ENCODE results near the gene SLC35C1. TPM values are rescaled to one million over a fixed set of nuclear protein-coding genes. Genes with fewer than 3 reads are reported as not detected.

The SLC35C1 gene
- total and polyA plus RNA-seq, 9 of the 15 experiments (the other 6 are each of a cell fraction or from before 2014, with no cell fraction given): 0.65 to 13.1 (median 2.4) TPM

DNA sequence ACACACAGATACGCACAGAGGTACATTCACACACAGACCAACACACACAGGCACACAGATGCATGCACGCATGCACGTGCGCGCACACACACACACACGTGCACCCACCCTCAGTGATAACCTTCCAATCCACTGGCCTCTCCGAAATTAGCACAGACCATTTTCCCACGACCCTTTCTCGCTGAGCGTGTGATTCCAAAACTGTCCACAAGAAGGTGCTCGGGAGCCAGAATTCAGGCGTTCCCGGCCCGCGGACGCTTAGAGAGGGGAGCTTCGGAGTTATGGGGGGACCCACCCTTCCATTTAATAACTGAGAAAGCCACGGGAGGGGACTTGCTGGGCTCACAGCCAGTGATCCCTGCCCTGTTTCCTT, 33.8 kb upstream of the SLC35C1 start:
- ChIA-PET POLR2A (interaction anchor here (0.6 to 1.8 kb wide), 2 partner anchors 11 to 89 kb away, joined by 3 to 6 read pairs; no protein-coding TSS in a partner anchor), CTCF (ENCODE audit: low intra/inter-chr PET ratio) (interaction anchor here (0.5 to 2.3 kb wide), 4 partner anchors 34 to 621 kb away, joined by 3 to 14 read pairs (median 6); no protein-coding TSS in a partner anchor)
- Histone ChIP-seq H4K20me1 (replicated peaks; ENCODE audit: control insufficient read depth, insufficient read depth, low read length) (0 out of 2 replicates have a peak, but pooled peaks cover 3% of the 10 kb centered on the region), H3K27ac (ENCODE audit: extremely low read depth, low read depth, low read length) (no peak overlapping the region; the same call in 2 of the 3 replicates), H3K9ac (ENCODE audit: insufficient read depth in 1 of 2, low read depth in 2 of 2, low read length in 2 of 2) (peak overlapping the region; percentile 24 to 82; a peak in 2 of 4 replicates), H3K36me3 (ENCODE audit: control insufficient read depth, insufficient read depth, low read length) (no peaks in the 10 kb centered on the region), H3K79me2 (ENCODE audit: control insufficient read depth, insufficient read depth, low read length) (no peaks in the 10 kb centered on the region), H3K4me1 (replicated peaks in 1 of 2; ENCODE audit: control insufficient read depth in 2 of 2, insufficient read depth in 2 of 2, low read length in 2 of 2) (peaks cover 5 to 12% of the 10 kb centered on the region in 2 experiments; a peak in 3 of 5 replicates), H3K9me3 (replicated peaks; ENCODE audit: control insufficient read depth, insufficient read depth, low read depth, low read length) (no peaks in the 10 kb centered on the region), H2AFZ (ENCODE audit: low read depth, low read length) (peak overlapping the region; percentile 91), H3K4me2 (ENCODE audit: insufficient read depth, low read length) (peak overlapping the region; percentile 91), H3K4me3 (peak overlapping the region; percentile 22), H3K27me3 (ENCODE audit: control insufficient read depth in 2 of 2, insufficient read depth in 2 of 2, low read length in 2 of 2) (peaks cover 20 to 61% of the 10 kb centered on the region in 2 experiments), H3K9me1 (ENCODE audit: control insufficient read depth, insufficient read depth, low read length) (no peaks in the 10 kb centered on the region)
- FAIRE-seq (peak; percentile 79), DNase-seq (ENCODE audit: extremely low read depth in 1 of 4, low spot score in 3 of 4) (peak; percentile 65 to 71 (median 68)), ATAC-seq (peak; percentile 83)
- WGBS (ENCODE audit: insufficient coverage, low coverage, missing lambda C conversion rate): 4% methylated on average over 18 of the region's 18 CpGs
- in situ Hi-C loops (cut with MboI): loop anchor here (10.0 kb wide), 1 partner anchor 396 kb away; no protein-coding TSS in a partner anchor
- intact Hi-C loops (cut with micrococcal nuclease): loop anchor here (1.0 to 5.0 kb wide), 4 partner anchors 81 to 400 kb away; no protein-coding TSS in a partner anchor
- BruUV-seq (replicated peaks): no TSS peak
- TF ChIP-seq, protein P1, sequence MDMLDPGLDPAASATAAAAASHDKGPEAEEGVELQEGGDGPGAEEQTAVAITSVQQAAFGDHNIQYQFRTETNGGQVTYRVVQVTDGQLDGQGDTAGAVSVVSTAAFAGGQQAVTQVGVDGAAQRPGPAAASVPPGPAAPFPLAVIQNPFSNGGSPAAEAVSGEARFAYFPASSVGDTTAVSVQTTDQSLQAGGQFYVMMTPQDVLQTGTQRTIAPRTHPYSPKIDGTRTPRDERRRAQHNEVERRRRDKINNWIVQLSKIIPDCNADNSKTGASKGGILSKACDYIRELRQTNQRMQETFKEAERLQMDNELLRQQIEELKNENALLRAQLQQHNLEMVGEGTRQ (CRISPR knock-in tag; IDR thresholded peaks at IDR 0.05): no peak
- TF ChIP-seq BHLHE40 (IDR thresholded peaks at IDR 0.05; ENCODE audit: low read length) (peak; percentile 85), TEAD1 (CRISPR knock-in tag; IDR thresholded peaks at IDR 0.05) (0 out of 4 replicates have a peak, but pooled peaks of 1 of the 2 experiments have one; percentile 27), MYC (IDR thresholded peaks at IDR 0.05; ENCODE audit: low read depth, low read length) (0 out of 2 replicates have a peak, but pooled peaks have one; percentile 19), MYC (CRISPR knock-in tag; IDR thresholded peaks at IDR 0.05; ENCODE audit: borderline replicate concordance, low read depth) (no peak), PHF20 (IDR thresholded peaks at IDR 0.05; ENCODE audit: partially characterized antibody) (peak; percentile 50)
- TF ChIP-seq, protein P2, sequence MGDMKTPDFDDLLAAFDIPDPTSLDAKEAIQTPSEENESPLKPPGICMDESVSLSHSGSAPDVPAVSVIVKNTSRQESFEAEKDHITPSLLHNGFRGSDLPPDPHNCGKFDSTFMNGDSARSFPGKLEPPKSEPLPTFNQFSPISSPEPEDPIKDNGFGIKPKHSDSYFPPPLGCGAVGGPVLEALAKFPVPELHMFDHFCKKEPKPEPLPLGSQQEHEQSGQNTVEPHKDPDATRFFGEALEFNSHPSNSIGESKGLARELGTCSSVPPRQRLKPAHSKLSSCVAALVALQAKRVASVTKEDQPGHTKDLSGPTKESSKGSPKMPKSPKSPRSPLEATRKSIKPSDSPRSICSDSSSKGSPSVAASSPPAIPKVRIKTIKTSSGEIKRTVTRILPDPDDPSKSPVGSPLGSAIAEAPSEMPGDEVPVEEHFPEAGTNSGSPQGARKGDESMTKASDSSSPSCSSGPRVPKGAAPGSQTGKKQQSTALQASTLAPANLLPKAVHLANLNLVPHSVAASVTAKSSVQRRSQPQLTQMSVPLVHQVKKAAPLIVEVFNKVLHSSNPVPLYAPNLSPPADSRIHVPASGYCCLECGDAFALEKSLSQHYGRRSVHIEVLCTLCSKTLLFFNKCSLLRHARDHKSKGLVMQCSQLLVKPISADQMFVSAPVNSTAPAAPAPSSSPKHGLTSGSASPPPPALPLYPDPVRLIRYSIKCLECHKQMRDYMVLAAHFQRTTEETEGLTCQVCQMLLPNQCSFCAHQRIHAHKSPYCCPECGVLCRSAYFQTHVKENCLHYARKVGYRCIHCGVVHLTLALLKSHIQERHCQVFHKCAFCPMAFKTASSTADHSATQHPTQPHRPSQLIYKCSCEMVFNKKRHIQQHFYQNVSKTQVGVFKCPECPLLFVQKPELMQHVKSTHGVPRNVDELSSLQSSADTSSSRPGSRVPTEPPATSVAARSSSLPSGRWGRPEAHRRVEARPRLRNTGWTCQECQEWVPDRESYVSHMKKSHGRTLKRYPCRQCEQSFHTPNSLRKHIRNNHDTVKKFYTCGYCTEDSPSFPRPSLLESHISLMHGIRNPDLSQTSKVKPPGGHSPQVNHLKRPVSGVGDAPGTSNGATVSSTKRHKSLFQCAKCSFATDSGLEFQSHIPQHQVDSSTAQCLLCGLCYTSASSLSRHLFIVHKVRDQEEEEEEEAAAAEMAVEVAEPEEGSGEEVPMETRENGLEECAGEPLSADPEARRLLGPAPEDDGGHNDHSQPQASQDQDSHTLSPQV (IDR thresholded peaks at IDR 0.05): no peak
- TF ChIP-seq, protein P3, sequence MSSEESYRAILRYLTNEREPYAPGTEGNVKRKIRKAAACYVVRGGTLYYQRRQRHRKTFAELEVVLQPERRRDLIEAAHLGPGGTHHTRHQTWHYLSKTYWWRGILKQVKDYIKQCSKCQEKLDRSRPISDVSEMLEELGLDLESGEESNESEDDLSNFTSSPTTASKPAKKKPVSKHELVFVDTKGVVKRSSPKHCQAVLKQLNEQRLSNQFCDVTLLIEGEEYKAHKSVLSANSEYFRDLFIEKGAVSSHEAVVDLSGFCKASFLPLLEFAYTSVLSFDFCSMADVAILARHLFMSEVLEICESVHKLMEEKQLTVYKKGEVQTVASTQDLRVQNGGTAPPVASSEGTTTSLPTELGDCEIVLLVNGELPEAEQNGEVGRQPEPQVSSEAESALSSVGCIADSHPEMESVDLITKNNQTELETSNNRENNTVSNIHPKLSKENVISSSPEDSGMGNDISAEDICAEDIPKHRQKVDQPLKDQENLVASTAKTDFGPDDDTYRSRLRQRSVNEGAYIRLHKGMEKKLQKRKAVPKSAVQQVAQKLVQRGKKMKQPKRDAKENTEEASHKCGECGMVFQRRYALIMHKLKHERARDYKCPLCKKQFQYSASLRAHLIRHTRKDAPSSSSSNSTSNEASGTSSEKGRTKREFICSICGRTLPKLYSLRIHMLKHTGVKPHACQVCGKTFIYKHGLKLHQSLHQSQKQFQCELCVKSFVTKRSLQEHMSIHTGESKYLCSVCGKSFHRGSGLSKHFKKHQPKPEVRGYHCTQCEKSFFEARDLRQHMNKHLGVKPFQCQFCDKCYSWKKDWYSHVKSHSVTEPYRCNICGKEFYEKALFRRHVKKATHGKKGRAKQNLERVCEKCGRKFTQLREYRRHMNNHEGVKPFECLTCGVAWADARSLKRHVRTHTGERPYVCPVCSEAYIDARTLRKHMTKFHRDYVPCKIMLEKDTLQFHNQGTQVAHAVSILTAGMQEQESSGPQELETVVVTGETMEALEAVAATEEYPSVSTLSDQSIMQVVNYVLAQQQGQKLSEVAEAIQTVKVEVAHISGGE (CRISPR knock-in tag; IDR thresholded peaks at IDR 0.05): no peak
- TF ChIP-seq, protein P4, sequence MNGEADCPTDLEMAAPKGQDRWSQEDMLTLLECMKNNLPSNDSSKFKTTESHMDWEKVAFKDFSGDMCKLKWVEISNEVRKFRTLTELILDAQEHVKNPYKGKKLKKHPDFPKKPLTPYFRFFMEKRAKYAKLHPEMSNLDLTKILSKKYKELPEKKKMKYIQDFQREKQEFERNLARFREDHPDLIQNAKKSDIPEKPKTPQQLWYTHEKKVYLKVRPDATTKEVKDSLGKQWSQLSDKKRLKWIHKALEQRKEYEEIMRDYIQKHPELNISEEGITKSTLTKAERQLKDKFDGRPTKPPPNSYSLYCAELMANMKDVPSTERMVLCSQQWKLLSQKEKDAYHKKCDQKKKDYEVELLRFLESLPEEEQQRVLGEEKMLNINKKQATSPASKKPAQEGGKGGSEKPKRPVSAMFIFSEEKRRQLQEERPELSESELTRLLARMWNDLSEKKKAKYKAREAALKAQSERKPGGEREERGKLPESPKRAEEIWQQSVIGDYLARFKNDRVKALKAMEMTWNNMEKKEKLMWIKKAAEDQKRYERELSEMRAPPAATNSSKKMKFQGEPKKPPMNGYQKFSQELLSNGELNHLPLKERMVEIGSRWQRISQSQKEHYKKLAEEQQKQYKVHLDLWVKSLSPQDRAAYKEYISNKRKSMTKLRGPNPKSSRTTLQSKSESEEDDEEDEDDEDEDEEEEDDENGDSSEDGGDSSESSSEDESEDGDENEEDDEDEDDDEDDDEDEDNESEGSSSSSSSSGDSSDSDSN (IDR thresholded peaks at IDR 0.05; ENCODE audit: borderline replicate concordance in 1 of 2, low read depth in 2 of 2, low read length in 2 of 2): 0 out of 4 replicates have a peak, but pooled peaks of 1 of the 2 experiments have one; percentile 24

All from K562 (cell line).